ENCODE data around the gene COPG1. TPM values are rescaled to one million over a fixed set of nuclear protein-coding genes. Genes with fewer than 3 reads are reported as not detected.

Gene COPG1
- total RNA-seq, 1 donor, result 402 TPM

GRCh38 chr3:129323651-129324294, 74.4 kb downstream of the COPG1 start:
- no peak overlapping the region for H3K4me3 ChIP-seq (ENCODE audit: low read depth, low read length)
- DNase-seq (ENCODE audit: low read depth), result no peak
- TF ChIP-seq, protein P1, sequence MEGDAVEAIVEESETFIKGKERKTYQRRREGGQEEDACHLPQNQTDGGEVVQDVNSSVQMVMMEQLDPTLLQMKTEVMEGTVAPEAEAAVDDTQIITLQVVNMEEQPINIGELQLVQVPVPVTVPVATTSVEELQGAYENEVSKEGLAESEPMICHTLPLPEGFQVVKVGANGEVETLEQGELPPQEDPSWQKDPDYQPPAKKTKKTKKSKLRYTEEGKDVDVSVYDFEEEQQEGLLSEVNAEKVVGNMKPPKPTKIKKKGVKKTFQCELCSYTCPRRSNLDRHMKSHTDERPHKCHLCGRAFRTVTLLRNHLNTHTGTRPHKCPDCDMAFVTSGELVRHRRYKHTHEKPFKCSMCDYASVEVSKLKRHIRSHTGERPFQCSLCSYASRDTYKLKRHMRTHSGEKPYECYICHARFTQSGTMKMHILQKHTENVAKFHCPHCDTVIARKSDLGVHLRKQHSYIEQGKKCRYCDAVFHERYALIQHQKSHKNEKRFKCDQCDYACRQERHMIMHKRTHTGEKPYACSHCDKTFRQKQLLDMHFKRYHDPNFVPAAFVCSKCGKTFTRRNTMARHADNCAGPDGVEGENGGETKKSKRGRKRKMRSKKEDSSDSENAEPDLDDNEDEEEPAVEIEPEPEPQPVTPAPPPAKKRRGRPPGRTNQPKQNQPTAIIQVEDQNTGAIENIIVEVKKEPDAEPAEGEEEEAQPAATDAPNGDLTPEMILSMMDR (IDR thresholded peaks at IDR 0.05; ENCODE audit: insufficient read depth, low read depth, low read length), result peak; percentile 34

GRCh38 chr3:129324855-129325254, 75.4 kb downstream of the COPG1 start:
- TF ChIP-seq, protein P1 (IDR thresholded peaks at IDR 0.05; ENCODE audit: insufficient read depth, low read depth, low read length), result no peak
- no peak overlapping the region for H3K4me3 ChIP-seq (ENCODE audit: low read depth, low read length)
- no peak for DNase-seq (ENCODE audit: low read depth)

- TF ChIP-seq, protein P1 (IDR thresholded peaks at IDR 0.05; ENCODE audit: insufficient read depth, low read depth, low read length), result no peak
- H3K4me3 ChIP-seq (ENCODE audit: low read depth, low read length), result no peak overlapping the region
- no peak for DNase-seq (ENCODE audit: low read depth)
Observed at GRCh38 chr3:129325383-129325782, 76.0 kb downstream of the COPG1 start.

GRCh38 chr3:129326138-129326537, 76.7 kb downstream of the COPG1 start:
- DNase-seq (ENCODE audit: low read depth), result no peak
- TF ChIP-seq, protein P1 (IDR thresholded peaks at IDR 0.05; ENCODE audit: insufficient read depth, low read depth, low read length), result no peak
- no peak overlapping the region for H3K4me3 ChIP-seq (ENCODE audit: low read depth, low read length)

GRCh38 chr3:129326595-129326994, 77.2 kb downstream of the COPG1 start:
- TF ChIP-seq, protein P1 (IDR thresholded peaks at IDR 0.05; ENCODE audit: insufficient read depth, low read depth, low read length), result no peak
- no peak for DNase-seq (ENCODE audit: low read depth)
- no peak overlapping the region for H3K4me3 ChIP-seq (ENCODE audit: low read depth, low read length)

Small RNA genes lying within 50 kb of the gene (small RNA-seq; reads per million reads assigned to genes)
- 0.38 reads per million for gene MIR6826
- not detected for gene RPS27P12

Other genes with a start within 250 kb of the COPG1 start
- not detected in 2 replicates for gene EFCC1, start 248.3 kb upstream of the COPG1 start, total RNA-seq
- not detected in 2 replicates for gene GP9, start 188.8 kb upstream of the COPG1 start, total RNA-seq
- 19.0 and 20.6 TPM in 2 replicates for gene RAB43, start 127.8 kb upstream of the COPG1 start, total RNA-seq
- 27.4 and 32.4 TPM in 2 replicates for gene ISY1, start 88.5 kb upstream of the COPG1 start, total RNA-seq
- 197 and 202 TPM in 2 replicates for gene CNBP, start 65.7 kb upstream of the COPG1 start, total RNA-seq
- 18.0 and 29.4 TPM in 2 replicates for gene HMCES, start 29.3 kb downstream of the COPG1 start, total RNA-seq
- not detected in 2 replicates for gene EFCAB12, start 179.0 kb downstream of the COPG1 start, total RNA-seq
- 30.0 and 32.0 TPM in 2 replicates for gene MBD4, start 190.3 kb downstream of the COPG1 start, total RNA-seq
- 19.9 and 21.3 TPM in 2 replicates for gene IFT122, start 190.6 kb downstream of the COPG1 start, total RNA-seq

All from fibroblast of villous mesenchyme (primary cell).